Left ventricle myocardium superior (tissue), 1 donor: ENCODE results near the gene MLLT6. TPM values are rescaled to one million over a fixed set of nuclear protein-coding genes. Genes with fewer than 3 reads are reported as not detected.

Experiments used
- ATAC-seq: fragments of 200-7000 bp; cut with Tn5 transposase; one replicate; pipeline ENCODE4 v1.9.1; 2020; ENCODE audit warnings: mild to moderate bottlenecking, moderate library complexity
- DNase-seq: peaks from one replicate; pipeline ENCODE4 v3.0.0-alpha.2; 2020
- intact Hi-C: fragments of 100-400 bp; cut with micrococcal nuclease; formaldehyde crosslinking; loops from one replicate; pipeline ENCODE4 v1.11.0; 2022
- total RNA-seq: library from RNA; stranded (reverse); fragmentation: NEBNext Ultra II Directional; extraction: Animal tissue kit (Norgen Biotek cat#: 25700); gene quantifications from one replicate; pipeline ENCODE4 v1.2.1, GENCODE V29; 2021
- donor health status: DM: no; HTN: yes; CAD: no; lungs with severe emphysema.

MLLT6 gene
- total RNA-seq, 1 donor from 2014 or later: 88.0 TPM

- ATAC-seq (peak; percentile 42), DNase-seq (peak; percentile 94)
- intact Hi-C loops: no loop called here
Measured at GRCh38 chr17:38748149-38748891, 43.2 kb downstream of the MLLT6 start, which contains the start of gene PCGF2. Gene PCGF2, minus strand, starts transcription at chr17:38748336. Its CDS starts 7,934 bp downstream, at chr17:38740402.

GRCh38 chr17:38748892-38749222 lies 43.8 kb downstream of the MLLT6 start:
- no peak for ATAC-seq
- intact Hi-C loops: no loop called here
- DNase-seq: no peak

GRCh38 chr17:38749223-38750043 lies 44.4 kb downstream of the MLLT6 start:
- DNase-seq (peak; percentile 92), ATAC-seq (peak; percentile 57)
- intact Hi-C loops: no loop called here

GRCh38 chr17:38750044-38750311 lies 44.9 kb downstream of the MLLT6 start:
- intact Hi-C loops: no loop called here

GRCh38 chr17:38750312-38751121 lies 45.4 kb downstream of the MLLT6 start:
- intact Hi-C loops: no loop called here
- ATAC-seq: no peak
- no peak for DNase-seq

More at GRCh38 chr17:38750044-38750311, 44.9 kb downstream of the MLLT6 start:
- DNase-seq (no peak), ATAC-seq (no peak)

- intact Hi-C loops: no loop called here
- ATAC-seq (no peak), DNase-seq (no peak)
Measured at GRCh38 chr17:38751144-38751807, 46.2 kb downstream of the MLLT6 start.

GRCh38 chr17:38751808-38752307 lies 46.8 kb downstream of the MLLT6 start:
- intact Hi-C loops: no loop called here
- peak; percentile 83 for DNase-seq
- ATAC-seq: peak; percentile 44

- intact Hi-C loops: no loop called here
- peak; percentile 82 for ATAC-seq
- DNase-seq: peak; percentile 95
Measured at GRCh38 chr17:38752308-38753070, 47.4 kb downstream of the MLLT6 start, which contains the start of gene PSMB3. Gene PSMB3, plus strand, starts transcription at chr17:38752741. Its CDS starts 86 bp downstream, at chr17:38752827.

- DNase-seq (no peak), ATAC-seq (no peak)
- intact Hi-C loops: no loop called here
Measured at GRCh38 chr17:38753071-38753506, 48.0 kb downstream of the MLLT6 start.

GRCh38 chr17:38761612-38762011 lies 56.5 kb downstream of the MLLT6 start:
- intact Hi-C loops: no loop called here
- DNase-seq: no peak
- no peak for ATAC-seq

GRCh38 chr17:38762231-38762630 lies 57.2 kb downstream of the MLLT6 start:
- ATAC-seq (no peak), DNase-seq (no peak)
- intact Hi-C loops: no loop called here

- no peak for ATAC-seq
- intact Hi-C loops: no loop called here
Measured at GRCh38 chr17:38766341-38766740, 61.3 kb downstream of the MLLT6 start.

GRCh38 chr17:38768417-38768816 lies 63.3 kb downstream of the MLLT6 start:
- DNase-seq (peak; percentile 52), ATAC-seq (peak; percentile 77)
- intact Hi-C loops: no loop called here

More at GRCh38 chr17:38766341-38766740, 61.3 kb downstream of the MLLT6 start:
- DNase-seq: no peak

GRCh38 chr17:38773258-38773657 lies 68.2 kb downstream of the MLLT6 start:
- ATAC-seq: no peak
- intact Hi-C loops: no loop called here
- no peak for DNase-seq

GRCh38 chr17:38777641-38778250 lies 72.7 kb downstream of the MLLT6 start:
- DNase-seq (no peak), ATAC-seq (no peak)
- intact Hi-C loops: no loop called here
